HG03439 (cell line): ENCODE data around the gene ACSM4.
"Not testable (repeated sequence)": the region's sequence is repeated elsewhere in the genome, so short reads cannot be mapped to it uniquely, and the experiment has no call there.

ENCODE experiments used
- ATAC-seq: cut with Tn5 transposase; IDR thresholded peaks from one replicate; pipeline ENCODE4 v1.9.1; 2021; ENCODE audit warnings: mild to moderate bottlenecking, moderate library complexity; ENCODE audit not compliant: unreplicated experiment

ACSM4 gene

GRCh38 chr12:7327918-7328317 lies 24.0 kb downstream of the ACSM4 start:
- no peak for ATAC-seq

DNA sequence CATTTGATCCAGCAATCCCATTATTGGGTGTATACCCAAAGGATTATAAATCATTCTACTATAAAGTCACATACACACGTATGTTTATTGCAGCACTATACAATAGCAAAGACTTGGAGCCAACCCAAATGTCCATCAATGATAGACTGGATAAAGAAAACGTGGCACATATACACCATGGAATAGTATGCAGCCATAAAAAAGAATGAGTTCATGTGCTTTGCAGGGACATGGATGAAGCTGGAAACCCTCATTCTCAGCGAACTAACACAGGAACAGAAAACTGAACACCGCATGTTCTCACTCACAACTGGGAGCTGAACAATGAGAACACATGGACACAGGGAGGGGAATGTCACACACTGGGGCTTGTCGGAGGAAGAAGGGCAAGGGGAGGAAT lies 33.9 kb downstream of the ACSM4 start:
- ATAC-seq, result not testable (repeated sequence)

- ATAC-seq, result no peak
Measured at GRCh38 chr12:7339675-7340074, 35.8 kb downstream of the ACSM4 start.

- no peak for ATAC-seq
Measured at GRCh38 chr12:7344833-7345606, 41.1 kb downstream of the ACSM4 start.

DNA sequence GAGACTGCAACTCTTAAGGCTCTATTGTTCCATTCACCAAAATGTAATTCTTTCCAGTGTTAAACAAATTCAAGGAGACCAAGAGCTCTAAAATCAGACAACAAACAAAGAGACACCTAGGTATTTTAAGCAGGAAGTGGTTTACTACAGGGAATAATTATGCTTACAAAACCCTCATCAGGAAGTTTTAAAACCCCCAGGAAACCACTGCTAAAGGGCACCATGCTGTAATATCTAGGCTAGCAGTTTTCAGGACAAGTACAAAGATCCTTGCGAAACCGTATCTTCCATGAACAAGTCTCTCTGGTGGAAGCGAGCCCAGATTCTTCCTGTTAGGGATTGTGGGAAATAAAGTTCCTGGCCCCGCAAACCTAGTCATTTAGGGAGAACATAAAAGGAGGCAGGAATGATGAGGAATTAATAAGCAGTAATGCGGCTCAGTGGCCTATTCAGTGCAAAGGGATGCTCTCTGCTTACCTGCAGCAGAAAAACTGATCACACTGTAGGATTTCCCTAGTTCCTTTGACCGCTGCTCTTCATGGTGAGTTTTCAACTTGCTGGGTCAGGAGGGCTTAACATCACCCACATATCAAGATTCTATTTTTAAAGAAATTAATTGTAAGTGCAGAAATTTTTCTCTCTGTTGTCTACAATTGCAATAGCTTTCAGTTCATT lies 42.8 kb downstream of the ACSM4 start:
- no peak for ATAC-seq

DNA sequence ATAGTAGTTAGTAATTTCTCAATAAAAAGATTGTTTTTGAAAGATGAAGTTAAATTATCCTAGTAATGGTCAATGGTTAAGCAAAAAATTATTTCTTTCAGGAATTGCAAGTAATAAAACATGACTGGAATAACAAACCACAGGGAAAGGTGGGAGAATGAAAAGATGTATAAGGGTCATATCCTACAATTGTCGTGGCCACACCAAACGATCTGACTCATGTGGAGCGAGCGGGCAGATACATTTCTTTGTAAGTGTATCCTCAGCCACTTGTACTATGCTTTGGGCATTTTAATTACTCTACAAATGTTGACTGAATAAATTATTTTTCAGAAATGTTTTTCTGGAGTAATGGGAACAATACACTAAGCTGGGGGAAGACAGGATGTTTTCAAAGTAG lies 45.5 kb downstream of the ACSM4 start:
- no peak for ATAC-seq

GRCh38 chr12:7351177-7351576 lies 47.3 kb downstream of the ACSM4 start:
- no peak for ATAC-seq

DNA sequence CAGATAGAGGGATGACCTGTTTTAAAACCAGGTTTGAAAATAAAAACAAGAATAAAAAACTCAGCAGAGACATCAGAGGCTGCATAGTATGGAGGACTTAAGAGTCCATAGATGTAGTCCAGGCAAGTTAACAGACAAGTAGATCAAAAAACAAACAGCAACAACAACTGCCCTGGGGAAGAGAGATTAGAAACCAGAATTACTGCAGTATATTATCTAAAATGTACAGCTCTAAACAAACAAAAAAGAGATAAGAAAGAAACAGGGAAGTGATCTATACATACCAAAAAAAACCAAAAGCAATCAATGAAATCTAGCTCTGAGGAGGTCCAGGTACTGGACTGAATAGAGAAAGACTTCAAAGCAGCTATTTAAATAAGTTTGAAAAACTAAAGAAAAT lies 48.8 kb downstream of the ACSM4 start:
- no peak for ATAC-seq

GRCh38 chr12:7354529-7354928 lies 50.7 kb downstream of the ACSM4 start:
- no peak for ATAC-seq

DNA sequence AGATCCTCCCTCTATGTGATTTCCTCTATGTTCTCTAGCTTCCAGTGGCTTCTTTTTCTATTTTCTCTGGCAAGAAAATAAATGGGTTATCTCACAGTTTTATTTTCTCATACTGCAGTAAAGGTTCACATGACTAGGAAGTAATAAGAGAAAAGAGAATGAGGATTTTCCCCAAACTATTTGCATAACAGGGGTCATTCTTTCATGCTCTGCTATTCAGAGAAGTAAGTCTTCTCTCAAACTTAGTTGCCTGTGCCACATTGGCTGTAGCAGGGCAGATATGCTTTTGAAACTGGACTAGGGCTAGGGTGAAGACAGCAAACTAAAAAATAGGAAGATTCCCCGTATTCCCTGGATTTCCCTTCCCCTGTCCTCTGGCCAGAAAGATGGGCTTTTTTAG lies 57.4 kb downstream of the ACSM4 start:
- no peak for ATAC-seq

- ATAC-seq, result no peak
Measured at GRCh38 chr12:7362734-7363133, 58.9 kb downstream of the ACSM4 start.

GRCh38 chr12:7369274-7369729 lies 65.4 kb downstream of the ACSM4 start:
- ATAC-seq, result no peak

- ATAC-seq, result no peak
Measured at GRCh38 chr12:7373226-7373625, 69.4 kb downstream of the ACSM4 start.

- ATAC-seq, result no peak
Measured at GRCh38 chr12:7374423-7375144, 70.7 kb downstream of the ACSM4 start.

GRCh38 chr12:7375145-7375543 lies 71.3 kb downstream of the ACSM4 start:
- no peak for ATAC-seq

DNA sequence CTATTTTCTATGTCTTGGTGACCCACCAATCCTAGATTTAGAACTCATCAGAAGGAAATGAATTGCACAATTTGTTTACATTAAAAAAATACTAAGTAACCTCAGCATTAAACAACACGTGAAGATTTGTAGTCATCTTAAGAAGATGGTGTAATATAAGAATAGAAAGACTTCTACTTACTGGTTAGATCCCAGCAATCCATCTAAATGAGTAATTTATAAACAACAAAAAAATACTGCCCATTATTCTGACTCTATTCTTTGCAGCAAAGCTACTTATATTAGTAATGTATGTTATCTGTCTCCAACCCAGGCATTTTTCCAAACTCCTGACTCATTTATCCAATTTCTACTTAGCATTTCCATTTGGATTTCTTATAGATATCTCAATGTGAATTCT lies 72.3 kb downstream of the ACSM4 start:
- ATAC-seq, result no peak
